Brain microvascular endothelial cell (primary cell): ENCODE measurements around the gene MPP7.
A peak's percentile ranks its signal among the peaks of the same experiment; 100 is the strongest.
"Not testable (repeated sequence)": the region's sequence is repeated elsewhere in the genome, so short reads cannot be mapped to it uniquely, and the experiment has no call there.

Experiments used
- DNase-seq: peaks from one replicate; pipeline ENCODE4 v3.0.0-alpha.2; 2020
- H3K27ac ChIP-seq: fragments of 250-450 bp; sonication (Bioruptor Pico); 2 replicates; pipeline ENCODE4 v1.5.1; 2020; ENCODE audit warnings: mild to moderate bottlenecking, moderate library complexity
- H3K27me3 ChIP-seq: fragments of 250-450 bp; sonication (Bioruptor Pico); replicated peaks from 2 replicates; pipeline ENCODE4 v1.5.1; 2020; ENCODE audit warnings: mild to moderate bottlenecking
- H3K36me3 ChIP-seq: fragments of 250-450 bp; sonication (Bioruptor Pico); replicated peaks from 2 replicates; pipeline ENCODE4 v1.5.1; 2020; ENCODE audit warnings: mild to moderate bottlenecking
- H3K4me3 ChIP-seq: 2 replicates; pipeline ENCODE4 v1.5.1; 2011; ENCODE audit warnings: low read depth, mild to moderate bottlenecking, control low read depth, low read length, moderate library complexity
- CTCF ChIP-seq: IDR thresholded peaks from 2 replicates; pipeline ENCODE4 v1.5.1; 2011; ENCODE audit warnings: low read depth, mild to moderate bottlenecking, moderate library complexity, low read length, control low read depth, inconsistent platforms; ENCODE audit errors: missing control alignments
- in situ Hi-C: cut with HindIII; loops from 2 replicates; pipeline ENCODE4 v1.10.0; 2017; ENCODE audit warnings: low sequenced_read_pairs, low pct_ligation_motif_present

Gene MPP7

GRCh38 chr10:28302638-28303488 lies at the start of gene MPP7:
MPP7 (minus strand) TSS chr10:28303064; CDS start chr10:28238604, 64,460 bp downstream.
- DNase-seq, result peak; percentile 98
- H3K4me3 ChIP-seq, result peak within 1 kb of the TSS; percentile 62
- peak within 1 kb of the TSS; percentile 15 for H3K27ac ChIP-seq
- TF ChIP-seq CTCF, result peak; percentile 34
- in situ Hi-C loops, result no loop called here
- H3K27me3 ChIP-seq, result peaks cover 6% of the 10 kb centered on the region
- H3K36me3 ChIP-seq, result no peaks in the 10 kb centered on the region

GRCh38 chr10:28349892-28350291 lies 47.0 kb upstream of the MPP7 start:
- in situ Hi-C loops, result no loop called here
- no peaks in the 10 kb centered on the region for H3K27me3 ChIP-seq
- no peak for TF ChIP-seq CTCF
- H3K4me3 ChIP-seq, result no peak overlapping the region
- H3K27ac ChIP-seq, result no peak overlapping the region
- H3K36me3 ChIP-seq, result no peaks in the 10 kb centered on the region
- no peak for DNase-seq

- Histone ChIP-seq H3K27me3 (no peaks in the 10 kb centered on the region), H3K4me3 (no peak overlapping the region), H3K36me3 (no peaks in the 10 kb centered on the region), H3K27ac (no peak overlapping the region)
- in situ Hi-C loops, result no loop called here
- no peak for DNase-seq
- TF ChIP-seq CTCF, result no peak
These were observed 41.4 kb upstream of the MPP7 start for GRCh38 chr10:28343987-28344895.

GRCh38 chr10:28343252-28343651 lies 40.4 kb upstream of the MPP7 start:
- H3K27ac ChIP-seq, result no peak overlapping the region
- H3K27me3 ChIP-seq, result no peaks in the 10 kb centered on the region
- TF ChIP-seq CTCF, result no peak
- H3K4me3 ChIP-seq, result no peak overlapping the region
- no peak for DNase-seq
- in situ Hi-C loops, result no loop called here
- no peaks in the 10 kb centered on the region for H3K36me3 ChIP-seq

- DNase-seq, in situ Hi-C loops, H3K27me3 ChIP-seq, H3K4me3 ChIP-seq, H3K36me3 ChIP-seq, H3K27ac ChIP-seq: not testable (repeated sequence)
These were observed 38.8 kb upstream of the MPP7 start for GRCh38 chr10:28341679-28342078.

GRCh38 chr10:28332726-28333125 lies 29.9 kb upstream of the MPP7 start:
- peak overlapping the region; percentile 87 for H3K27ac ChIP-seq
- DNase-seq, result no peak
- TF ChIP-seq CTCF, result no peak
- H3K27me3 ChIP-seq, result no peaks in the 10 kb centered on the region
- in situ Hi-C loops, result no loop called here
- H3K36me3 ChIP-seq, result no peaks in the 10 kb centered on the region
- no peak overlapping the region for H3K4me3 ChIP-seq
